B cell (primary cell): ENCODE data around the gene C1orf116. TPM values are rescaled to one million over a fixed set of nuclear protein-coding genes. Genes with fewer than 3 reads are reported as not detected.

Source experiments
- ATAC-seq: fragments of 200-7000 bp; cut with Tn5 transposase; one replicate; pipeline ENCODE4 v1.10.0; 2021; ENCODE audit warnings: low read depth, mild to moderate bottlenecking, moderate number of reproducible peaks, moderate library complexity
- CTCF ChIA-PET: fragments of 350-600 bp; sonication (Branson Sonifier 250); formaldehyde crosslinking; loops from one replicate; lab custom pipeline; 2021; ENCODE audit warnings: antibody characterized with exemption, inconsistent platforms; lab: Charles Lee
- POLR2A ChIA-PET: fragments of 350-600 bp; sonication (Branson Sonifier 250); formaldehyde crosslinking; loops from one replicate; lab custom pipeline; 2021; ENCODE audit warnings: antibody characterized with exemption; lab: Charles Lee
- DNase-seq: peaks from one replicate; pipeline ENCODE4 v3.0.0; 2013
- H2AFZ ChIP-seq: 2 replicates; pipeline ENCODE4 v1.6.1; 2012; ENCODE audit warnings: mild to moderate bottlenecking, low read depth, low read length; ENCODE audit not compliant: insufficient read depth, poor library complexity, severe bottlenecking
- H3K27ac ChIP-seq, 2 donors: 1 replicate in 1 of 2; 2 replicates in 1 of 2; pipeline ENCODE4 v1.5.1; 2012 to 2013; ENCODE audit warnings: low read length in 2 of 2, mild to moderate bottlenecking in 2 of 2, moderate library complexity in 1 of 2
- H3K27me3 ChIP-seq, 4 experiments: fragments of 200-600 bp in 1 of 4; sonication (generic) in 1 of 4; replicated peaks in 1 of 4; 1 replicate in 2 of 4; 2 replicates in 2 of 4; pipeline versions ENCODE4 v1.6.1 to v1.7.0; 2013 to 2016; ENCODE audit warnings: low read length in 3 of 4, mild to moderate bottlenecking in 2 of 4, mixed read lengths in 1 of 4, moderate library complexity in 1 of 4; ENCODE audit not compliant: insufficient read depth in 4 of 4, control insufficient read depth in 3 of 4; ENCODE audit errors: control extremely low read depth in 1 of 4
- H3K36me3 ChIP-seq, 2 experiments: replicated peaks in 1 of 2; 1 replicate in 1 of 2; 2 replicates in 1 of 2; pipeline versions ENCODE4 v1.6.1 to v1.7.1; 2013; ENCODE audit warnings: low read length in 1 of 2; ENCODE audit not compliant: insufficient read depth in 2 of 2, control insufficient read depth in 1 of 2; ENCODE audit errors: control extremely low read depth in 1 of 2, extremely low read depth in 1 of 2
- H3K4me1 ChIP-seq, 2 donors: fragments of 200-600 bp in 1 of 2; sonication (generic) in 1 of 2; 1 replicate in 1 of 2; 2 replicates in 1 of 2; pipeline versions ENCODE4 v1.5.1 to v1.6.1; 2013 to 2017; ENCODE audit warnings: low read length in 2 of 2; ENCODE audit not compliant: control insufficient read depth in 2 of 2, insufficient read depth in 2 of 2
- H3K4me2 ChIP-seq: replicated peaks from 2 replicates; pipeline ENCODE3; 2012; ENCODE audit warnings: mild to moderate bottlenecking, low read depth, low read length; ENCODE audit not compliant: poor library complexity, severe bottlenecking
- H3K4me3 ChIP-seq, 5 experiments: fragments of 200-600 bp in 1 of 5; sonication (generic) in 1 of 5; 1 replicate in 3 of 5; 2 replicates in 2 of 5; pipeline versions ENCODE4 v1.5.1 to v1.7.0; 2011 to 2016; ENCODE audit warnings: low read length in 4 of 5, mild to moderate bottlenecking in 4 of 5, low read depth in 2 of 5, control low read depth in 1 of 5, moderate library complexity in 1 of 5; ENCODE audit not compliant: insufficient read depth in 1 of 5; ENCODE audit errors: control extremely low read depth in 1 of 5, extremely low read depth in 1 of 5
- H3K79me2 ChIP-seq: fragments of 200-600 bp; sonication (generic); one replicate; pipeline ENCODE4 v1.6.0; 2016; ENCODE audit warnings: low read length; ENCODE audit not compliant: control insufficient read depth, insufficient read depth
- H3K9ac ChIP-seq: fragments of 200-600 bp; sonication (generic); 2 replicates; pipeline ENCODE4 v1.6.1; 2017; ENCODE audit warnings: mild to moderate bottlenecking, low read length, moderate library complexity
- H3K9me3 ChIP-seq, 3 donors: one replicate each; pipeline versions ENCODE4 v1.6.1 to v1.7.1; 2013; ENCODE audit warnings: low read length in 2 of 3; ENCODE audit not compliant: control insufficient read depth in 2 of 3, insufficient read depth in 1 of 3; ENCODE audit errors: control extremely low read depth in 1 of 3
- H4K20me1 ChIP-seq: 2 replicates; pipeline ENCODE4 v1.6.0; 2012; ENCODE audit warnings: mild to moderate bottlenecking, low read length; ENCODE audit not compliant: insufficient read depth, control insufficient read depth, poor library complexity, severe bottlenecking
- H3K27ac Mint-ChIP-seq: one replicate; pipeline ENCODE4 v1.8.0; 2021; ENCODE audit warnings: mixed read lengths
- H3K27me3 Mint-ChIP-seq: one replicate; pipeline ENCODE4 v1.8.0; 2021; ENCODE audit warnings: mixed read lengths
- H3K4me1 Mint-ChIP-seq: one replicate; pipeline ENCODE4 v1.8.0; 2021; ENCODE audit warnings: mixed read lengths
- H3K4me3 Mint-ChIP-seq: one replicate; pipeline ENCODE4 v1.8.0; 2021; ENCODE audit warnings: mixed read lengths
- H3K9me3 Mint-ChIP-seq: one replicate; pipeline ENCODE4 v1.8.0; 2022; ENCODE audit warnings: mixed read lengths; ENCODE audit not compliant: insufficient read depth
- CTCF ChIP-seq: fragments of 200-600 bp; IDR thresholded peaks from one replicate; pipeline ENCODE4 v1.8.0; 2022; ENCODE audit warnings: antibody characterized with exemption, mild to moderate bottlenecking
- EZH2 ChIP-seq: IDR thresholded peaks from 2 replicates; pipeline ENCODE4 v1.6.1; 2012; ENCODE audit warnings: borderline replicate concordance, low read depth, mild to moderate bottlenecking, moderate library complexity, low read length; ENCODE audit not compliant: insufficient read depth, poor library complexity, severe bottlenecking
- WGBS: methylation state at CpG from one replicate; pipeline ENCODE4 v1.1.5; 2013; ENCODE audit warnings: missing lambda C conversion rate; ENCODE audit not compliant: insufficient coverage; 5-methylcytosine and 5-hydroxymethylcytosine counted together
- intact Hi-C: fragments of 100-400 bp; cut with micrococcal nuclease; formaldehyde crosslinking; loops from one replicate; pipeline ENCODE4 v1.10.0; 2022
- polyA plus RNA-seq: library from polyadenylated mRNA; depleted of rRNA; stranded (reverse); fragments of >200 nt; gene quantifications from 2 replicates; pipeline ENCODE4 v1.2.3, GENCODE V29; 2012
- total RNA-seq, 2 donors: library from RNA; stranded (reverse); fragments of 120-200 nt in 1 of 2; gene quantifications; 1 replicate in 1 of 2; 2 replicates in 1 of 2; pipeline versions ENCODE4 v1.2.3 to v1.2.4, GENCODE V29; 2013 to 2022

The C1orf116 gene
- total and polyA plus RNA-seq, 2 donors (not counting 1 experiment from before 2014, with no cell fraction given), result 0.09 TPM; not detected in 1

- POLR2A ChIA-PET, result no interaction called here
Observed at GRCh38 chr1:207071426-207071825, 38.9 kb upstream of the C1orf116 start.

More at GRCh38 chr1:207071426-207071825, 38.9 kb upstream of the C1orf116 start:
- WGBS, result no CpG with 5 or more reads among the region's 6 CpGs
- Histone ChIP-seq H3K27me3 (no peaks in the 10 kb centered on the region), H3K4me1 (peaks cover 20 to 23% of the 10 kb centered on the region in 2 donors), H3K79me2 (no peaks in the 10 kb centered on the region), H3K27ac (no peak overlapping the region), H3K9me3 (peaks cover 0 to 7% (median 0%) of the 10 kb centered on the region in 3 donors), H3K36me3 (peaks cover 3 to 37% of the 10 kb centered on the region in 2 experiments), H3K9ac (no peak overlapping the region), H2AFZ (no peak overlapping the region), H3K4me3 (no peak overlapping the region), H4K20me1 (no peaks in the 10 kb centered on the region), H3K4me2 (no peak overlapping the region)
- ATAC-seq (no peak), DNase-seq (no peak)
- H3K4me3 Mint-ChIP-seq, result no peak overlapping the region
- H3K27me3 Mint-ChIP-seq, result no peaks in the 10 kb centered on the region
- H3K9me3 Mint-ChIP-seq, result no peaks in the 10 kb centered on the region
- TF ChIP-seq CTCF, result no peak
- no peak for TF ChIP-seq EZH2
- H3K27ac Mint-ChIP-seq, result no peak overlapping the region
- peaks cover 22% of the 10 kb centered on the region for H3K4me1 Mint-ChIP-seq
- intact Hi-C loops, result no loop called here
- CTCF ChIA-PET, result interaction anchor here (0.6 to 4.7 kb wide), 8 partner anchors 10 to 478 kb away, joined by 3 to 23 read pairs (median 7); partner anchors contain the start of gene PFKFB2
